GM12878 (cell line): ENCODE data around the gene PHLDB3. TPM values are rescaled to one million over a fixed set of nuclear protein-coding genes. Genes with fewer than 3 reads are reported as not detected.

Experiments
- ATAC-seq: fragments of 200-7000 bp; cut with Tn5 transposase; 3 replicates; pipeline ENCODE4 v1.9.1; 2020; ENCODE audit warnings: mild to moderate bottlenecking, moderate library complexity
- BruUV-seq: library from RNA; stranded (reverse); fragments of 400-500 nt; replicated peaks from 2 replicates; lab custom pipeline; 2021; lab: Mats Ljungman, UMichigan
- CTCF ChIA-PET: fragments of 300-600 bp; sonication (Branson Sonifier 250); formaldehyde crosslinking; extraction: SDS; loops from one replicate; lab custom pipeline; 2021; ENCODE audit warnings: inconsistent platforms; lab: Yijun Ruan, JAX
- POLR2A ChIA-PET: fragments of 350-600 bp; formaldehyde crosslinking; extraction: SDS; loops from one replicate; lab custom pipeline; 2021; ENCODE audit warnings: inconsistent platforms; lab: Charles Lee
- RAD21 ChIA-PET: fragments of 300-600 bp; sonication (Branson Sonifier 250); formaldehyde crosslinking; loops from one replicate; lab custom pipeline; 2023; ENCODE audit warnings: antibody characterized with exemption; ENCODE audit not compliant: unreplicated experiment; lab: Charles Lee
- SMC1A ChIA-PET: fragments of 300-600 bp; sonication (Branson Sonifier 250); formaldehyde crosslinking; loops from one replicate; lab custom pipeline; 2023; ENCODE audit not compliant: unreplicated experiment, uncharacterized antibody; lab: Charles Lee
- DNase-seq: peaks from one replicate; pipeline ENCODE4 v3.0.0-alpha.2; 2011; ENCODE audit warnings: low read depth, low spot score
- FAIRE-seq: peaks from 3 replicates; lab custom pipeline; 2011; peaks lifted over from hg19 to GRCh38; lab: Jason Lieb, UNC
- H2AFZ ChIP-seq: 2 replicates; pipeline ENCODE4 v1.6.0; 2011; ENCODE audit warnings: low read depth, low read length, control low read depth; ENCODE audit not compliant: control insufficient read depth
- H3K27ac ChIP-seq: 2 replicates; pipeline ENCODE4 v1.5.1; 2011; ENCODE audit warnings: control low read depth; ENCODE audit not compliant: control insufficient read depth, insufficient read depth
- H3K27me3 ChIP-seq, 2 experiments: replicated peaks in 1 of 2; 2 replicates each; pipeline versions ENCODE4 v1.6.0 to v1.6.1; 2011; ENCODE audit warnings: low read length in 1 of 2; ENCODE audit not compliant: control insufficient read depth in 2 of 2, insufficient read depth in 2 of 2
- H3K36me3 ChIP-seq, 2 experiments: 2 replicates each; pipeline ENCODE4 v1.5.1; 2011; ENCODE audit warnings: low read length in 1 of 2; ENCODE audit not compliant: control insufficient read depth in 2 of 2, insufficient read depth in 2 of 2
- H3K4me1 ChIP-seq: 2 replicates; pipeline ENCODE4 v1.6.1; 2011; ENCODE audit warnings: mild to moderate bottlenecking, low read length, moderate library complexity, mixed read lengths; ENCODE audit not compliant: control insufficient read depth, insufficient read depth
- H3K4me2 ChIP-seq: 2 replicates; pipeline ENCODE4 v1.6.0; 2011; ENCODE audit warnings: control low read depth; ENCODE audit not compliant: control insufficient read depth, insufficient read depth
- H3K4me3 ChIP-seq: fragments of 200-600 bp; sonication (generic); 2 replicates; pipeline ENCODE4 v1.5.1; 2016
- H3K79me2 ChIP-seq: 2 replicates; pipeline ENCODE4 v1.6.0; 2011; ENCODE audit warnings: low read length; ENCODE audit not compliant: control insufficient read depth, insufficient read depth
- H3K9ac ChIP-seq: 2 replicates; pipeline ENCODE4 v1.8.0; 2011; ENCODE audit warnings: low read length, control low read depth, mixed read lengths; ENCODE audit not compliant: control insufficient read depth, insufficient read depth
- H3K9me3 ChIP-seq: replicated peaks from 3 replicates; pipeline ENCODE4 v1.5.1; 2011; ENCODE audit warnings: mild to moderate bottlenecking, low read length; ENCODE audit not compliant: control insufficient read depth, insufficient read depth
- H4K20me1 ChIP-seq: 2 replicates; pipeline ENCODE4 v1.6.0; 2011; ENCODE audit not compliant: control insufficient read depth, insufficient read depth
- ASH2L ChIP-seq: fragments of 300-600, 200-600 bp; sonication (generic); IDR thresholded peaks from 2 replicates; pipeline ENCODE4 v1.6.1; 2017; ENCODE audit warnings: low read depth, mild to moderate bottlenecking, borderline replicate concordance
- CBFB ChIP-seq: IDR thresholded peaks from 2 replicates; pipeline ENCODE4 v1.6.1; 2016; ENCODE audit warnings: antibody characterized with exemption, low read depth
- CEBPB ChIP-seq, 2 experiments: fragments of 150-350 bp in 1 of 2; IDR thresholded peaks; 2 replicates each; pipeline ENCODE4 v1.6.1; 2012 to 2014; ENCODE audit warnings: low read depth in 2 of 2, low read length in 2 of 2, borderline replicate concordance in 1 of 2, inconsistent platforms in 1 of 2
- CREB1 ChIP-seq: IDR thresholded peaks from 2 replicates; pipeline ENCODE4 v1.6.1; 2012; ENCODE audit warnings: low read depth, mild to moderate bottlenecking, inconsistent platforms
- EGR1 ChIP-seq, 2 experiments: IDR thresholded peaks; 1 replicate in 1 of 2; 2 replicates in 1 of 2; pipeline ENCODE4 v1.6.1; 2011 to 2012; ENCODE audit warnings: low read depth in 2 of 2, low read length in 2 of 2, borderline replicate concordance in 1 of 2, mild to moderate bottlenecking in 1 of 2, moderate library complexity in 1 of 2
- HCFC1 ChIP-seq: fragments of 150-350 bp; IDR thresholded peaks from 2 replicates; pipeline ENCODE4 v1.6.1; 2014; ENCODE audit warnings: low read length
- HDAC2 ChIP-seq: fragments of 200-600 bp; sonication (generic); IDR thresholded peaks from 2 replicates; pipeline ENCODE4 v1.6.1; 2017
- MTA2 ChIP-seq: fragments of 450-650 bp; IDR thresholded peaks from 2 replicates; pipeline ENCODE4 v1.6.1; 2016; ENCODE audit warnings: low read depth, mild to moderate bottlenecking, moderate library complexity
- MTA3 ChIP-seq: IDR thresholded peaks from 2 replicates; pipeline ENCODE4 v1.6.1; 2012; ENCODE audit warnings: low read length, inconsistent platforms, borderline replicate concordance
- NR2F1 ChIP-seq: fragments of 450-650 bp; conservative IDR thresholded peaks from 2 replicates; pipeline ENCODE4 v1.6.1; 2017; ENCODE audit warnings: mild to moderate bottlenecking
- PAX5 ChIP-seq: IDR thresholded peaks from 2 replicates; pipeline ENCODE4 v1.6.1; 2011; ENCODE audit warnings: low read depth, low read length, borderline replicate concordance
- POLR2AphosphoS2 ChIP-seq: IDR thresholded peaks from 2 replicates; pipeline ENCODE4 v1.6.1; 2011; ENCODE audit warnings: low read depth, mild to moderate bottlenecking, low read length, improper control_type of control experiment, moderate library complexity
- RAD51 ChIP-seq: fragments of 450-650 bp; IDR thresholded peaks from 2 replicates; pipeline ENCODE4 v1.6.1; 2016; ENCODE audit warnings: moderate library complexity, mild to moderate bottlenecking, inconsistent platforms
- WGBS: methylation state at CpG from one replicate; pipeline ENCODE4 v1.1.6; 2016; ENCODE audit warnings: low lambda C conversion rate; ENCODE audit not compliant: insufficient replicate concordance, insufficient coverage; ENCODE audit errors: missing lambda C conversion rate; 5-methylcytosine and 5-hydroxymethylcytosine counted together
- in situ Hi-C: fragments of 300-500 bp; cut with MboI; formaldehyde crosslinking; loops from 9 replicates; pipeline ENCODE4 v1.14.3; 2018; ENCODE audit warnings: mixed read lengths
- intact Hi-C: fragments of 100-400 bp; cut with micrococcal nuclease; formaldehyde crosslinking; loops from one replicate; pipeline ENCODE4 v1.14.2; 2022; ENCODE audit not compliant: unreplicated experiment
- polyA plus RNA-seq, 11 experiments: library from polyadenylated mRNA; depleted of rRNA in 4 of 11; unstranded in 6 of 11; stranded (reverse) in 5 of 11; fragments of >200 nt; fragmentation: Nextera tagmentation in 4 of 11; fragmentation: Illumina TruSeq in 1 of 11; extraction: Ambion mirVana in 4 of 11; extraction: Trizol in 1 of 11; gene quantifications; 1 replicate in 1 of 11; 2 replicates in 10 of 11; pipeline versions ENCODE4 v1.2.1 to v1.2.3, GENCODE V29; 2011 to 2016; ENCODE audit warnings: inconsistent platforms in 2 of 11, missing spikeins in 2 of 11, low read depth in 1 of 11
- total RNA-seq, 4 experiments: library from RNA; depleted of rRNA in 3 of 4; stranded (reverse); fragments of >200 nt in 3 of 4; fragmentation: Illumina TruSeq in 1 of 4; extraction: Trizol in 1 of 4; gene quantifications; 2 replicates each; pipeline versions ENCODE4 v1.2.1 to v1.2.3, GENCODE V29; 2013 to 2021
- TF ChIP-seq, protein P1 (sequence below): IDR thresholded peaks from 2 replicates; pipeline ENCODE4 v1.6.1; 2012; ENCODE audit warnings: mild to moderate bottlenecking, low read depth, low read length
- TF ChIP-seq, protein P2 (sequence below): fragments of 450-650 bp; IDR thresholded peaks from 2 replicates; pipeline ENCODE4 v1.6.1; 2014; ENCODE audit warnings: mild to moderate bottlenecking

The PHLDB3 gene
- total and polyA plus RNA-seq, 10 of the 15 experiments (the other 5 are each of a cell fraction or from before 2014, with no cell fraction given): 0.13 to 13.0 (median 5.5) TPM

GRCh38 chr19:43511324-43511723 lies 6.8 kb upstream of the PHLDB3 start:
- Histone ChIP-seq H3K4me1 (no peaks in the 10 kb centered on the region), H2AFZ (no peak overlapping the region), H4K20me1 (no peaks in the 10 kb centered on the region), H3K9ac (no peak overlapping the region), H3K27ac (no peak overlapping the region), H3K9me3 (no peaks in the 10 kb centered on the region; the same call in 2 of the 3 replicates)
- CTCF ChIA-PET: interaction anchor here (1.2 kb wide), 1 partner anchor 79 kb away, joined by 3 read pairs; no protein-coding TSS in a partner anchor
- SMC1A ChIA-PET: no interaction called here
- FAIRE-seq: no peak
- TF ChIP-seq, protein P1, sequence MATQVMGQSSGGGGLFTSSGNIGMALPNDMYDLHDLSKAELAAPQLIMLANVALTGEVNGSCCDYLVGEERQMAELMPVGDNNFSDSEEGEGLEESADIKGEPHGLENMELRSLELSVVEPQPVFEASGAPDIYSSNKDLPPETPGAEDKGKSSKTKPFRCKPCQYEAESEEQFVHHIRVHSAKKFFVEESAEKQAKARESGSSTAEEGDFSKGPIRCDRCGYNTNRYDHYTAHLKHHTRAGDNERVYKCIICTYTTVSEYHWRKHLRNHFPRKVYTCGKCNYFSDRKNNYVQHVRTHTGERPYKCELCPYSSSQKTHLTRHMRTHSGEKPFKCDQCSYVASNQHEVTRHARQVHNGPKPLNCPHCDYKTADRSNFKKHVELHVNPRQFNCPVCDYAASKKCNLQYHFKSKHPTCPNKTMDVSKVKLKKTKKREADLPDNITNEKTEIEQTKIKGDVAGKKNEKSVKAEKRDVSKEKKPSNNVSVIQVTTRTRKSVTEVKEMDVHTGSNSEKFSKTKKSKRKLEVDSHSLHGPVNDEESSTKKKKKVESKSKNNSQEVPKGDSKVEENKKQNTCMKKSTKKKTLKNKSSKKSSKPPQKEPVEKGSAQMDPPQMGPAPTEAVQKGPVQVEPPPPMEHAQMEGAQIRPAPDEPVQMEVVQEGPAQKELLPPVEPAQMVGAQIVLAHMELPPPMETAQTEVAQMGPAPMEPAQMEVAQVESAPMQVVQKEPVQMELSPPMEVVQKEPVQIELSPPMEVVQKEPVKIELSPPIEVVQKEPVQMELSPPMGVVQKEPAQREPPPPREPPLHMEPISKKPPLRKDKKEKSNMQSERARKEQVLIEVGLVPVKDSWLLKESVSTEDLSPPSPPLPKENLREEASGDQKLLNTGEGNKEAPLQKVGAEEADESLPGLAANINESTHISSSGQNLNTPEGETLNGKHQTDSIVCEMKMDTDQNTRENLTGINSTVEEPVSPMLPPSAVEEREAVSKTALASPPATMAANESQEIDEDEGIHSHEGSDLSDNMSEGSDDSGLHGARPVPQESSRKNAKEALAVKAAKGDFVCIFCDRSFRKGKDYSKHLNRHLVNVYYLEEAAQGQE: no peak
- TF ChIP-seq PAX5: no peak
- TF ChIP-seq MTA2: no peak
- TF ChIP-seq, all 136 proteins: peak for 0
- Histone ChIP-seq H3K4me3 (no peak overlapping the region), H3K4me2 (no peak overlapping the region), H3K36me3 (peaks cover 0 to 5% of the 10 kb centered on the region in 2 experiments; a peak in 2 of 4 replicates), H3K27me3 (no peaks in the 10 kb centered on the region), H3K79me2 (no peaks in the 10 kb centered on the region)
- POLR2A ChIA-PET: no interaction called here
- in situ Hi-C loops: no loop called here
- intact Hi-C loops: no loop called here
- RAD21 ChIA-PET: no interaction called here
- no TSS peak for BruUV-seq
- DNase-seq (no peak), ATAC-seq (no peak)
- 82% methylated on average over 5 of the region's 5 CpGs for WGBS

GRCh38 chr19:43510713-43511112 lies 6.2 kb upstream of the PHLDB3 start:
- intact Hi-C loops (no loop called here), in situ Hi-C loops (no loop called here)
- H3K36me3 ChIP-seq: peaks cover 0 to 5% of the 10 kb centered on the region in 2 experiments; a peak in 2 of 4 replicates
- 94% methylated on average over 9 of the region's 9 CpGs for WGBS
- no peak for DNase-seq
- H3K4me2 ChIP-seq: no peak overlapping the region
- H3K4me1 ChIP-seq: no peaks in the 10 kb centered on the region
- no peak for ATAC-seq
- H3K27me3 ChIP-seq: no peaks in the 10 kb centered on the region
- no peak overlapping the region for H2AFZ ChIP-seq
- ChIA-PET SMC1A (no interaction called here), POLR2A (no interaction called here), CTCF (interaction anchor here (1.2 to 2.4 kb wide), 3 partner anchors 8 to 78 kb away, joined by 3 to 20 read pairs (median 8); no protein-coding TSS in a partner anchor), RAD21 (interaction anchor here (0.6 kb wide), 1 partner anchor 1196 kb away, joined by 3 read pairs; no protein-coding TSS in a partner anchor)
- no TSS peak for BruUV-seq
- H3K9me3 ChIP-seq: no peaks in the 10 kb centered on the region
- FAIRE-seq: no peak
- no peak overlapping the region for H3K4me3 ChIP-seq
- H3K9ac ChIP-seq: no peak overlapping the region
- no peak overlapping the region for H3K27ac ChIP-seq
- H3K79me2 ChIP-seq: no peaks in the 10 kb centered on the region
- no peaks in the 10 kb centered on the region for H4K20me1 ChIP-seq
- TF ChIP-seq NR2F1 (no peak), CBFB (no peak), RAD51 (no peak), HDAC2 (no peak), MTA3 (no peak), POLR2AphosphoS2 (no peak), HCFC1 (no peak), EGR1 (IDR thresholded peaks at IDR 0.05; ENCODE audit: borderline replicate concordance in 1 of 2, low read depth in 2 of 2, low read length in 2 of 2) (no peak), CREB1 (no peak), ASH2L (no peak), CEBPB (IDR thresholded peaks at IDR 0.05; ENCODE audit: borderline replicate concordance in 1 of 2, low read depth in 2 of 2, low read length in 2 of 2) (no peak)
- TF ChIP-seq, protein P2, sequence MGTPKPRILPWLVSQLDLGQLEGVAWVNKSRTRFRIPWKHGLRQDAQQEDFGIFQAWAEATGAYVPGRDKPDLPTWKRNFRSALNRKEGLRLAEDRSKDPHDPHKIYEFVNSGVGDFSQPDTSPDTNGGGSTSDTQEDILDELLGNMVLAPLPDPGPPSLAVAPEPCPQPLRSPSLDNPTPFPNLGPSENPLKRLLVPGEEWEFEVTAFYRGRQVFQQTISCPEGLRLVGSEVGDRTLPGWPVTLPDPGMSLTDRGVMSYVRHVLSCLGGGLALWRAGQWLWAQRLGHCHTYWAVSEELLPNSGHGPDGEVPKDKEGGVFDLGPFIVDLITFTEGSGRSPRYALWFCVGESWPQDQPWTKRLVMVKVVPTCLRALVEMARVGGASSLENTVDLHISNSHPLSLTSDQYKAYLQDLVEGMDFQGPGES: no peak
